Measurements from ENCODE around the gene BMPER. TPM values are rescaled to one million over a fixed set of nuclear protein-coding genes. Genes with fewer than 3 reads are reported as not detected.

BMPER gene
- total RNA-seq, 2 experiments from 2014 or later: not detected

GRCh38 chr7:34044306-34044643, 138.9 kb downstream of the BMPER start:
- intact Hi-C loops (cut with DNase I, micrococcal nuclease): no loop called here
- ChIA-PET CTCF (no interaction called here), POLR2A (no interaction called here)
- Mint-ChIP-seq H3K9me3 (no peaks in the 10 kb centered on the region), H3K4me3 (no peak overlapping the region), H3K27me3 (no peaks in the 10 kb centered on the region), H3K36me3 (ENCODE audit: low read depth) (no peaks in the 10 kb centered on the region), H3K4me1 (ENCODE audit: low read depth) (no peaks in the 10 kb centered on the region), H3K27ac (no peak overlapping the region)
- Histone ChIP-seq H3K4me1 (ENCODE audit: insufficient read depth, low read length) (no peaks in the 10 kb centered on the region), H3K4me3 (ENCODE audit: low read length) (no peak overlapping the region), H3K36me3 (ENCODE audit: insufficient read depth, low read length) (no peaks in the 10 kb centered on the region), H3K27ac (ENCODE audit: low read depth in 1 of 2, low read length in 2 of 2) (no peak overlapping the region), H3K9me3 (ENCODE audit: control insufficient read depth in 1 of 2, insufficient read depth in 1 of 2, low read length in 2 of 2) (no peaks in the 10 kb centered on the region), H3K27me3 (ENCODE audit: control insufficient read depth in 1 of 2, insufficient read depth in 2 of 2, low read length in 2 of 2) (no peaks in the 10 kb centered on the region)
- no peak for TF ChIP-seq CTCF (IDR thresholded peaks at IDR 0.05)
- ATAC-seq (ENCODE audit: poor library complexity) (no peak), DNase-seq (no peak)

GRCh38 chr7:34044734-34045353, 139.5 kb downstream of the BMPER start:
- Histone ChIP-seq H3K4me3 (ENCODE audit: low read length) (no peak overlapping the region), H3K4me1 (ENCODE audit: insufficient read depth, low read length) (no peaks in the 10 kb centered on the region), H3K9me3 (ENCODE audit: control insufficient read depth in 1 of 2, insufficient read depth in 1 of 2, low read length in 2 of 2) (no peaks in the 10 kb centered on the region), H3K27me3 (ENCODE audit: control insufficient read depth in 1 of 2, insufficient read depth in 2 of 2, low read length in 2 of 2) (no peaks in the 10 kb centered on the region), H3K36me3 (ENCODE audit: insufficient read depth, low read length) (no peaks in the 10 kb centered on the region), H3K27ac (ENCODE audit: low read depth in 1 of 2, low read length in 2 of 2) (no peak overlapping the region)
- H3K27me3 Mint-ChIP-seq: no peaks in the 10 kb centered on the region
- TF ChIP-seq CTCF (IDR thresholded peaks at IDR 0.05): no peak
- no peaks in the 10 kb centered on the region for H3K36me3 Mint-ChIP-seq (ENCODE audit: low read depth)
- POLR2A ChIA-PET: no interaction called here
- no peak for DNase-seq
- H3K9me3 Mint-ChIP-seq: no peaks in the 10 kb centered on the region
- no peak overlapping the region for H3K4me3 Mint-ChIP-seq
- CTCF ChIA-PET: no interaction called here
- no peak for ATAC-seq (ENCODE audit: poor library complexity)
- intact Hi-C loops (cut with DNase I, micrococcal nuclease): no loop called here
- H3K4me1 Mint-ChIP-seq (ENCODE audit: low read depth): no peaks in the 10 kb centered on the region
- H3K27ac Mint-ChIP-seq: no peak overlapping the region

- CTCF ChIA-PET: no interaction called here
- no peaks in the 10 kb centered on the region for H3K27me3 Mint-ChIP-seq
- no peaks in the 10 kb centered on the region for H3K4me1 ChIP-seq (ENCODE audit: insufficient read depth, low read length)
- no peaks in the 10 kb centered on the region for H3K27me3 ChIP-seq (ENCODE audit: control insufficient read depth in 1 of 2, insufficient read depth in 2 of 2, low read length in 2 of 2)
- intact Hi-C loops (cut with DNase I, micrococcal nuclease): no loop called here
- no peak for TF ChIP-seq CTCF (IDR thresholded peaks at IDR 0.05)
- no peak overlapping the region for H3K4me3 ChIP-seq (ENCODE audit: low read length)
- POLR2A ChIA-PET: no interaction called here
- no peaks in the 10 kb centered on the region for H3K9me3 Mint-ChIP-seq
- H3K27ac ChIP-seq (ENCODE audit: low read depth in 1 of 2, low read length in 2 of 2): no peak overlapping the region
- no peak overlapping the region for H3K4me3 Mint-ChIP-seq
- ATAC-seq (ENCODE audit: poor library complexity): no peak
- no peak overlapping the region for H3K27ac Mint-ChIP-seq
- no peaks in the 10 kb centered on the region for H3K9me3 ChIP-seq (ENCODE audit: control insufficient read depth in 1 of 2, insufficient read depth in 1 of 2, low read length in 2 of 2)
- DNase-seq: no peak
- no peaks in the 10 kb centered on the region for H3K4me1 Mint-ChIP-seq (ENCODE audit: low read depth)
- H3K36me3 ChIP-seq (ENCODE audit: insufficient read depth, low read length): no peaks in the 10 kb centered on the region
- H3K36me3 Mint-ChIP-seq (ENCODE audit: low read depth): no peaks in the 10 kb centered on the region
Observed at GRCh38 chr7:34048445-34048844, 143.1 kb downstream of the BMPER start.
